Progenitor cell of endocrine pancreas (in vitro differentiated cells): ENCODE data around the gene TUBGCP2. TPM values are rescaled to one million over a fixed set of nuclear protein-coding genes. Genes with fewer than 3 reads are reported as not detected.

Experiments used
- DNase-seq: peaks from one replicate; pipeline ENCODE4 v3.0.0; 2021; ENCODE audit warnings: low spot score; ENCODE audit not compliant: unreplicated experiment
- H3K27ac Mint-ChIP-seq: 2 replicates; pipeline ENCODE4 v1.8.0; 2021; ENCODE audit warnings: mild to moderate bottlenecking, moderate library complexity, mixed read lengths
- H3K27me3 Mint-ChIP-seq: 2 replicates; pipeline ENCODE4 v1.8.0; 2021; ENCODE audit warnings: mixed read lengths
- H3K36me3 Mint-ChIP-seq: 2 replicates; pipeline ENCODE4 v1.8.0; 2022; ENCODE audit warnings: mixed read lengths; ENCODE audit not compliant: insufficient read depth
- H3K4me1 Mint-ChIP-seq: 2 replicates; pipeline ENCODE4 v1.8.0; 2021; ENCODE audit warnings: low read depth, mixed read lengths
- H3K4me3 Mint-ChIP-seq: 2 replicates; pipeline ENCODE4 v1.8.0; 2021; ENCODE audit warnings: low read depth, mild to moderate bottlenecking, moderate library complexity, mixed read lengths
- H3K9me3 Mint-ChIP-seq: 2 replicates; pipeline ENCODE4 v1.8.0; 2021; ENCODE audit warnings: low read depth, mixed read lengths
- CTCF ChIP-seq: fragments of 200-600 bp; sonication (generic); IDR thresholded peaks from one replicate; pipeline ENCODE4 v1.5.0; 2021; ENCODE audit warnings: antibody characterized with exemption, mild to moderate bottlenecking; ENCODE audit not compliant: unreplicated experiment
- total RNA-seq: library from RNA; stranded (reverse); gene quantifications from 2 replicates; pipeline ENCODE4 v1.2.1, GENCODE V29; 2021

Gene TUBGCP2
- total RNA-seq, 1 donor from 2014 or later: 77.0 TPM

GRCh38 chr10:133350950-133351329, 42.3 kb upstream of the TUBGCP2 start:
- Mint-ChIP-seq H3K4me3 (no peak overlapping the region), H3K27me3 (peaks cover 4% of the 10 kb centered on the region), H3K36me3 (no peaks in the 10 kb centered on the region), H3K27ac (no peak overlapping the region), H3K4me1 (no peaks in the 10 kb centered on the region), H3K9me3 (no peaks in the 10 kb centered on the region)
- TF ChIP-seq CTCF: no peak
- no peak for DNase-seq

- Mint-ChIP-seq H3K4me1 (no peaks in the 10 kb centered on the region), H3K9me3 (peaks cover 2% of the 10 kb centered on the region), H3K27ac (no peak overlapping the region), H3K27me3 (peaks cover 7% of the 10 kb centered on the region), H3K36me3 (no peaks in the 10 kb centered on the region), H3K4me3 (no peak overlapping the region)
- no peak for DNase-seq
- no peak for TF ChIP-seq CTCF
Observed at GRCh38 chr10:133350283-133350949, 41.7 kb upstream of the TUBGCP2 start.

GRCh38 chr10:133349577-133350011, 40.9 kb upstream of the TUBGCP2 start:
- Mint-ChIP-seq H3K4me1 (no peaks in the 10 kb centered on the region), H3K27ac (no peak overlapping the region), H3K27me3 (peaks cover 15% of the 10 kb centered on the region), H3K9me3 (peaks cover 5% of the 10 kb centered on the region), H3K4me3 (no peak overlapping the region), H3K36me3 (no peaks in the 10 kb centered on the region)
- no peak for DNase-seq
- no peak for TF ChIP-seq CTCF

- TF ChIP-seq CTCF: no peak
- H3K27ac Mint-ChIP-seq: no peak overlapping the region
- H3K4me1 Mint-ChIP-seq: no peaks in the 10 kb centered on the region
- no peak overlapping the region for H3K4me3 Mint-ChIP-seq
- H3K9me3 Mint-ChIP-seq: peaks cover 5% of the 10 kb centered on the region
- H3K36me3 Mint-ChIP-seq: no peaks in the 10 kb centered on the region
- H3K27me3 Mint-ChIP-seq: peaks cover 19% of the 10 kb centered on the region
- DNase-seq: no peak
Observed at GRCh38 chr10:133349160-133349568, 40.5 kb upstream of the TUBGCP2 start.

- no peak overlapping the region for H3K4me3 Mint-ChIP-seq
- TF ChIP-seq CTCF: no peak
- H3K27me3 Mint-ChIP-seq: peaks cover 26% of the 10 kb centered on the region
- H3K9me3 Mint-ChIP-seq: peaks cover 5% of the 10 kb centered on the region
- no peak for DNase-seq
- H3K36me3 Mint-ChIP-seq: no peaks in the 10 kb centered on the region
- no peaks in the 10 kb centered on the region for H3K4me1 Mint-ChIP-seq
- H3K27ac Mint-ChIP-seq: no peak overlapping the region
Observed at GRCh38 chr10:133347710-133348517, 39.2 kb upstream of the TUBGCP2 start.
